GM13976 (cell line): ENCODE measurements around the gene FAM151A.

ENCODE experiments used
- DNase-seq: peaks from one replicate; pipeline ENCODE4 v3.0.0; 2012; ENCODE audit warnings: low spot score
- CTCF ChIP-seq: IDR thresholded peaks from 2 replicates; pipeline ENCODE4 v1.5.1; 2012; ENCODE audit warnings: borderline replicate concordance, mild to moderate bottlenecking; ENCODE audit not compliant: insufficient read depth; ENCODE audit errors: extremely low read depth, missing control alignments, control extremely low read depth
- in situ Hi-C: fragments of 300-500 bp; cut with MboI; formaldehyde crosslinking; loops from one replicate; pipeline ENCODE4 v1.12.0; 2022; ENCODE audit warnings: low sequenced_read_pairs, mixed read lengths, inconsistent platforms; ENCODE audit not compliant: unreplicated experiment

FAM151A gene

GRCh38 chr1:54596756-54597155 is 26.6 kb downstream of the FAM151A start:
- DNase-seq, result no peak
- TF ChIP-seq CTCF, result no peak
- in situ Hi-C loops, result no loop called here

- DNase-seq, result no peak
- in situ Hi-C loops, result no loop called here
- TF ChIP-seq CTCF, result no peak
These were observed 27.3 kb downstream of the FAM151A start for GRCh38 chr1:54595956-54596498.

GRCh38 chr1:54594463-54594862 is 28.9 kb downstream of the FAM151A start:
- in situ Hi-C loops, result no loop called here
- no peak for DNase-seq
- TF ChIP-seq CTCF, result no peak

GRCh38 chr1:54593571-54594160 is 29.7 kb downstream of the FAM151A start:
- no peak for DNase-seq
- no peak for TF ChIP-seq CTCF
- in situ Hi-C loops, result no loop called here

GRCh38 chr1:54591127-54591756 is 32.1 kb downstream of the FAM151A start:
- no peak for DNase-seq
- in situ Hi-C loops, result no loop called here

GRCh38 chr1:54588377-54588776 is 34.9 kb downstream of the FAM151A start:
- no peak for DNase-seq
- in situ Hi-C loops, result no loop called here
- no peak for TF ChIP-seq CTCF

More at GRCh38 chr1:54591127-54591756, 32.1 kb downstream of the FAM151A start:
- no peak for TF ChIP-seq CTCF
